Measurements from ENCODE around the gene GPX4.
A peak's percentile ranks its signal among the peaks of the same experiment; 100 is the strongest.
"Not testable (repeated sequence)": the region's sequence is repeated elsewhere in the genome, so short reads cannot be mapped to it uniquely, and the experiment has no call there.

Gene GPX4

GRCh38 chr19:1112268-1113029 lies 8.7 kb downstream of the GPX4 start:
- Histone ChIP-seq H3K36me3 (ENCODE audit: control insufficient read depth, insufficient read depth, low read length) (no peaks in the 10 kb centered on the region), H3K27ac (no peak overlapping the region)
- TF ChIP-seq CTCF (IDR thresholded peaks at IDR 0.05): no peak

GRCh38 chr19:1113030-1113985 lies 9.5 kb downstream of the GPX4 start:
- Histone ChIP-seq H3K4me2 (ENCODE audit: low read length) (peak overlapping the region; percentile 40), H3K79me2 (no peaks in the 10 kb centered on the region), H3K4me3 (ENCODE audit: low read depth, low read length) (peak overlapping the region; percentile 2), H3K27ac (peak overlapping the region; percentile 42), H3K27me3 (ENCODE audit: control insufficient read depth, insufficient read depth, low read length) (no peaks in the 10 kb centered on the region), H3K9ac (no peak overlapping the region), H3K9me3 (ENCODE audit: control insufficient read depth, low read length) (no peaks in the 10 kb centered on the region), H3K4me1 (peaks cover 4% of the 10 kb centered on the region), H2AFZ (no peak overlapping the region), H3K36me3 (ENCODE audit: control insufficient read depth, insufficient read depth, low read length) (no peaks in the 10 kb centered on the region)
- TF ChIP-seq CTCF (IDR thresholded peaks at IDR 0.05): peak; percentile 95

More at GRCh38 chr19:1112268-1113029, 8.7 kb downstream of the GPX4 start:
- Histone ChIP-seq H3K4me2 (ENCODE audit: low read length) (peak overlapping the region; percentile 9), H3K9ac (no peak overlapping the region), H2AFZ (no peak overlapping the region), H3K27me3 (ENCODE audit: control insufficient read depth, insufficient read depth, low read length) (no peaks in the 10 kb centered on the region), H3K4me3 (ENCODE audit: low read depth, low read length) (no peak overlapping the region), H3K4me1 (peaks cover 4% of the 10 kb centered on the region), H3K9me3 (ENCODE audit: control insufficient read depth, low read length) (no peaks in the 10 kb centered on the region), H3K79me2 (no peaks in the 10 kb centered on the region)

- H2AFZ ChIP-seq: no peak overlapping the region
- no peaks in the 10 kb centered on the region for H3K36me3 ChIP-seq (ENCODE audit: control insufficient read depth, insufficient read depth, low read length)
- no peak overlapping the region for H3K27ac ChIP-seq
- no peaks in the 10 kb centered on the region for H3K27me3 ChIP-seq (ENCODE audit: control insufficient read depth, insufficient read depth, low read length)
- H3K79me2 ChIP-seq: no peaks in the 10 kb centered on the region
- no peak overlapping the region for H3K4me2 ChIP-seq (ENCODE audit: low read length)
- H3K4me1 ChIP-seq: peaks cover 4% of the 10 kb centered on the region
- no peak for TF ChIP-seq CTCF (IDR thresholded peaks at IDR 0.05)
- H3K9me3 ChIP-seq (ENCODE audit: control insufficient read depth, low read length): no peaks in the 10 kb centered on the region
- H3K9ac ChIP-seq: no peak overlapping the region
- no peak overlapping the region for H3K4me3 ChIP-seq (ENCODE audit: low read depth, low read length)
Observed at GRCh38 chr19:1113986-1114483, 10.2 kb downstream of the GPX4 start.

- not testable (repeated sequence) for H3K79me2 ChIP-seq; H2AFZ ChIP-seq; H3K9ac ChIP-seq; H3K4me3 ChIP-seq (ENCODE audit: low read depth, low read length); H3K4me2 ChIP-seq (ENCODE audit: low read length); H3K27ac ChIP-seq; H3K27me3 ChIP-seq (ENCODE audit: control insufficient read depth, insufficient read depth, low read length); H3K9me3 ChIP-seq (ENCODE audit: control insufficient read depth, low read length); H3K4me1 ChIP-seq; H3K36me3 ChIP-seq (ENCODE audit: control insufficient read depth, insufficient read depth, low read length)
Observed at GRCh38 chr19:1114728-1115127, 10.9 kb downstream of the GPX4 start.
